HL-60/S4 (cell line): ENCODE measurements around the gene EML4.
"Not testable (repeated sequence)": the region's sequence is repeated elsewhere in the genome, so short reads cannot be mapped to it uniquely, and the experiment has no call there.

Experiments used
- in situ Hi-C: fragments of 300-500 bp; cut with MboI; formaldehyde crosslinking; loops from 2 replicates; pipeline ENCODE4 v1.14.3; 2022; ENCODE audit warnings: low sequenced_read_pairs

Gene EML4, protein sequence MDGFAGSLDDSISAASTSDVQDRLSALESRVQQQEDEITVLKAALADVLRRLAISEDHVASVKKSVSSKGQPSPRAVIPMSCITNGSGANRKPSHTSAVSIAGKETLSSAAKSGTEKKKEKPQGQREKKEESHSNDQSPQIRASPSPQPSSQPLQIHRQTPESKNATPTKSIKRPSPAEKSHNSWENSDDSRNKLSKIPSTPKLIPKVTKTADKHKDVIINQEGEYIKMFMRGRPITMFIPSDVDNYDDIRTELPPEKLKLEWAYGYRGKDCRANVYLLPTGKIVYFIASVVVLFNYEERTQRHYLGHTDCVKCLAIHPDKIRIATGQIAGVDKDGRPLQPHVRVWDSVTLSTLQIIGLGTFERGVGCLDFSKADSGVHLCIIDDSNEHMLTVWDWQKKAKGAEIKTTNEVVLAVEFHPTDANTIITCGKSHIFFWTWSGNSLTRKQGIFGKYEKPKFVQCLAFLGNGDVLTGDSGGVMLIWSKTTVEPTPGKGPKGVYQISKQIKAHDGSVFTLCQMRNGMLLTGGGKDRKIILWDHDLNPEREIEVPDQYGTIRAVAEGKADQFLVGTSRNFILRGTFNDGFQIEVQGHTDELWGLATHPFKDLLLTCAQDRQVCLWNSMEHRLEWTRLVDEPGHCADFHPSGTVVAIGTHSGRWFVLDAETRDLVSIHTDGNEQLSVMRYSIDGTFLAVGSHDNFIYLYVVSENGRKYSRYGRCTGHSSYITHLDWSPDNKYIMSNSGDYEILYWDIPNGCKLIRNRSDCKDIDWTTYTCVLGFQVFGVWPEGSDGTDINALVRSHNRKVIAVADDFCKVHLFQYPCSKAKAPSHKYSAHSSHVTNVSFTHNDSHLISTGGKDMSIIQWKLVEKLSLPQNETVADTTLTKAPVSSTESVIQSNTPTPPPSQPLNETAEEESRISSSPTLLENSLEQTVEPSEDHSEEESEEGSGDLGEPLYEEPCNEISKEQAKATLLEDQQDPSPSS

DNA sequence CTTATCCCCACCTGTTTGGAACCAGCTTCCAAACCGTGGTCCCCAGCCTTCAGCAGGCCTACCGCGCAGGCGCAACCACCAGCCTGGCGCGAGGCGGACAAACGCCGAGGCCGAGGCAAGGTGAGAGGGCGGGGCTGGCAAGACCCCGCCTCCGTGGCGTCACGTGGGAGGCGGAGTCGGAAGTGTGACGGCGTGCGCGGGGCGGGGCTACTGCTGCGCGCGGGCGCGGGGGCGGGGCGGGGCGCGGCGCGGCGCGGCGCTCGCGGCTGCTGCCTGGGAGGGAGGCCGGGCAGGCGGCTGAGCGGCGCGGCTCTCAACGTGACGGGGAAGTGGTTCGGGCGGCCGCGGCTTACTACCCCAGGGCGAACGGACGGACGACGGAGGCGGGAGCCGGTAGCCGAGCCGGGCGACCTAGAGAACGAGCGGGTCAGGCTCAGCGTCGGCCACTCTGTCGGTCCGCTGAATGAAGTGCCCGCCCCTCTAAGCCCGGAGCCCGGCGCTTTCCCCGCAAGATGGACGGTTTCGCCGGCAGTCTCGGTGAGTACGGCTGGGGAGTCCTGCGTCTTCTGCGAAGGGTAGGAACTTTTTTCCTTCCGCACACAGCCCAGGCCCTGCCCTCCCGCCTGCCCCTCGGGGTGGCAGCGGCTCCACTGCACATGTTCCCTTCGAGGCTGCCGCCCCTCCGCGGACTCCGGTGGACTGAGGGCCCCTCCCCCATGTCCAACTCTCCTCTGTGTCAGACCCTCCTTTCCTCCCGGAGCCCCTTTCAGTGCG is at the start of gene EML4:
TSS of gene EML4 (plus strand) at position 254 of the 774 bp plus-strand sequence. CDS start at position 513, 259 bp downstream.
- in situ Hi-C loops: no loop called here

DNA sequence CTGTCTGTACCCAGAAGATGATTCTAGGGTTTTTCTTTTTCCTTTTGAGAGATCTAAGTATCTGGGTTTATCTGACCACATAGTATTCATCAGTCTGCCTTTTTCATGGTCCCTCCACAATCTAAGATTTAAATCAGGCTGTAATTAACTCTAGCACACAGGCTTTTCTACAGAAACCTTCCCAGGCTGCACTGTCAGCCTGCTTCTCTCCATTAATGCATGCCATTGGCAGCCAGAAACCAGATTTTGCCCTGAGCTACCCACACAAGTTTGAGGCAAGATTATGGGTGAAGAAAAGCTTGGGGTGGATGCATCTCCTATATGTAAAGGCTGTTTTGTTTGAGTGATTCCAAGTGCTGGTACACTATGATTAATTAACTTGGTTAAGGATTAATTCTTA is 45.7 kb upstream of the EML4 start:
- in situ Hi-C loops: no loop called here

DNA sequence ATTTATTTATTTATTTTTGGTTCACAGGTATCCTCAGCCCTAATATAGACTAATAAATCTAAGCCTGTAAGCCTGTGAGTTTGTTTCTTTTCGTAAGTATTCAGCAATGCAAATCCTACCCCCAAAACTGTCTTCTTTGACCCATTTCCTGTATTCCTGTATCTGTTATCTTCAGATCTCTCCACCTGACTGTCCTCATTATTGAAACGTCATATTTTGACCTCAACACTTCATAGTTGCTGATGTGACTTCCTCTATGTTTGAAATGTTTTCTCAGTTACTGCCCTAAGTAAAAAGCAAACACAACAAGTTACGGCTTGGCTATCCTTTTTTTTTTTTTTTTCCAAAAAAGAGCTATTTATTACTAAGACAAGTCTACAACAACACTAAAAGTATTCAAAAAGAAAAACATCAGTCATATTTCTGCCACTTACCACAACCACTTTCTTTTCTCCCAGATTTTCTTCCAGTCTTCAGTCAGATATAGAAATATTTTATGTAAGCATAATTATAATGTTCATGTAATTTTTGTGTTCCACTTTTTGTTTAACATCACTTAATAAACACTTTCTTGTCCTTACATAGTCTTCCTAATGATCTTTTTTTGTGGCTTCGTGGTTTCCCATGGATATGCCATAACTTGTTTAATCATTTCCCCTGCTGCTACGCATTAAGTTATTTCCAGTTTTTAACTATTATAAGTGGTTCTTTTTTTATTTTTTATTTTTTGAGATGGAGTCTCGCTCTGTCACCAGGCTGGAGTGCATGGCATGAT is 45.0 kb upstream of the EML4 start:
- in situ Hi-C loops: no loop called here

DNA sequence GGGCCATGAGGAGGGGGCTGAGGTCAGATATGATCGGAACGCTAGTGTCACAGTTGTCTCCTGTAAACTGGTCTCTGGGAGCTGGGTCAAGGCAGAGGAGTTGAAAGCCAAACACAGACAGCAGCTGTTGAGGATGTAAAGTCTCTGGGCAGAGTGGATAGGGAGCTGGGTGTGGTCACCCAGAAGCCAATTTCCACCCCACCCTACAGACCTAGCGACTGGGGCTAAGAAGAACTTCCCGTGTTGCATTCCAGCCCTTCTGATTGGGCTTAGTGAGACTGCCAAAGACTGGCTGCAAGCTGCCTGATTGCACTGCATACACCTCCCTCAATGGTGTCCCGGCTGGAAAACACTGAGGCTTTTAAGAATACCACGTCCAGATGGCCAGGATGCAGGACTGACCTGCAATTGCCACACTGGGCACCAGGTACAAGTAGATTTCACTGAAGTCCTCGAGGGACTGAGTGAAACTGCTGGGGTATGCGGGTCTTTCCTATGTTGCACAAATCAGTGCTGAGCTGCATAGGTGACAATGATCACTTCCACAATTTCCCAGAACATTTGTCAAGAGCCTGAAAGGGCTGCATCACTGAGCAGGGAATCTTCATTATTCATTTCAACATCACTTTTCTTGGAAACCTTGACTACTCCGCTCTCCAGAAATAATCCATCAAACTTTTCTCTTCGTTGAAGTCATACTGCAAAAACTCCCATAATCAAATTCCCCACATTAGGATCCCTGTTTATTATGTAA is 43.1 kb upstream of the EML4 start:
- in situ Hi-C loops: no loop called here

DNA sequence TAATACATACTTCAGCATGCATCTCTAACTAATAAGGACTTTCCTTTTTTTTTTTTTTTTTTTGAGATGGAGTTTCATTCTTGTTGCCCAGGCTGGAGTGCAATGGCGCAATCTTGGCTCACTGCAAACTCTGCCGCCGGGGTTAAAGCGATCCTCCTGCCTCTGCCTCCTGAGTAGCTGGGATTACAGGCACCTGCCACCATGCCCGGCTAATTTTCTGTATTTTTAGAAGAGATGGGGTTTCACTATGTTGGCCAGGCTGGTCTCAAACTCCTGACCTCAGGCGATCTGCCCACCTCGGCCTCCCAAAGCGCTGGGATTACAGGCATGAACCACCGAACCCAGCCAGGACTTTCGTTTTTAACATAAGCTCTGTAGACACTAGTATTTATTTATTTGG is 42.3 kb upstream of the EML4 start:
- in situ Hi-C loops: not testable (repeated sequence)

DNA sequence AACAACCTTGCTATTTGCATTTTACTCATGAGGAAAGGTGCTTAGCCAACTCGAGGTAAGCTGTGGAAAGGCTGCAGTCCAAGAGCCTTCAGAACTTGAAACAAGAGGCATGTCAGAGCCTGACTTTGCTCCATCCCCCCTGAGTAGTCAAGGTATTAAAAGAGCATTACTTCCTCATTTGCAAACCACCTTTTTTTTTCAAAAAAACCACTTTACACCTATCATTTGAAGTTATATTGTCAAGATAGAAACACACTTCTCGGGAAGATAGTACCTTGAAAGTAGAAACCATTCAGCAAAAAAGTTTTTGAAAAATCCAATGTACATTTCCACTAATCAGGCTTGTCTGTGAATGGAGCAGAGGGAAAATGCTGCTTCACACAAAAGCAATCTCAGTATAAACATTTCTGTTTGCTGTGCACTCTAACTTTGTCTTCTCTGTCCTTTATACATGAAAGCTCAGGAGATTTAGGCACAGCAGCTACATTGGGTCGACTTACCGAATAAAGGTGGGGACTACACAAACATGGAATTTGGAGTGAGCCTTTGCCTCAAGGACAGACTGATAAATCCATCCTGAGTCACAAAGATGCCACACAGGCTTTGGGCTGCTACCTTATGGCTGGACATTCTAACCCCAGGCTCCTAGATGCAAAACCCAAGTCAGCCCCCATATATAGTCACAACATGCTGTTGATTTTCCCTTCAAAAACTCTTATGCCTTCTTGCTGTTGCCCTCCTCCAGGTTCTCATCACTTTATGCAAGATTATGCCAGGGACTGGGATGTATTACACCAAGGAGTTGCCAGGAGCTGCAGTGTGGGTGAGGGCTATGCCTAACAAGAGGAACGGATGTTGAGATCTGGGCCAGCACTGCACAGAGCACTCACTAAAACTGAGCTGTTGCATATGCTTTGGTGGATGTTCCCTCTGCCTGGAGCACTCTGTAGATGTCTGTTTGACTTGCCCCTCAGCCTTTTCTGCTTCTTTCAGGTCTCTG is 41.4 kb upstream of the EML4 start:
- in situ Hi-C loops: no loop called here

DNA sequence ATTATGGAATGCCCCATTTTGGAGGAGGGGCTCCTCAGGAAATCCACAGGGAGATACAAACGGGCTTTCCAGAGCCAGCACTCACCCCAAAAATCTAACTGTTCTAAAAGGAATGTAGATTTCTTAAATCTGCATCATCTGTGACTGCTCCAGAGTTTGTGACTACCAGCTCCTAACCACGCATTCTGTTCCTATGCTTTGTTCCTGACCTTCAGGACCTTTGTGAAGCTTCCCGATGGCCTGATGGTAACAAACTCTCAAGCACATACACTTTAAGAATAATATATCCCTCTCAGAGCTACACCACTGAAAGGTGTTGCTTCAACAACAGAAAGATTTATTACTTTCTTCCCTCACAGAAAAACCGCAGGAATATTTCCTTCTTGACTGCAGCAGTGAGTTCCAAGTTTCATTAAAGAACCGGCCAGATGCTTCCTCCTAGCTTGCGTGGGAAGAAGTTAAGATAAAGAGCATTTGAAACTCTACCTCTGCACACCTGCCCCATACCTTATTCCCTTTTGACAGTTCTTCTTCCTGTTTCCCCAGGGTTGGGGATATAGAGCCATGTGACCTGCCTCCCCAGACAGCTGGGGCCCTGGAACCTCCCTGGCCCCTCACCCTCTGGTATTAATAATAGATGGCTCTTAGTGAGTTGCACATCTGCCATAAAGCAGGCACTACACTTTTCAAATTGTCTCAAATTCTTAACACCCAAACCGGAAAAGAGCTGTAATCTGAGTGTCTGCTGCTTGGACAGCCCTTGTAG is 40.2 kb upstream of the EML4 start:
- in situ Hi-C loops: no loop called here

DNA sequence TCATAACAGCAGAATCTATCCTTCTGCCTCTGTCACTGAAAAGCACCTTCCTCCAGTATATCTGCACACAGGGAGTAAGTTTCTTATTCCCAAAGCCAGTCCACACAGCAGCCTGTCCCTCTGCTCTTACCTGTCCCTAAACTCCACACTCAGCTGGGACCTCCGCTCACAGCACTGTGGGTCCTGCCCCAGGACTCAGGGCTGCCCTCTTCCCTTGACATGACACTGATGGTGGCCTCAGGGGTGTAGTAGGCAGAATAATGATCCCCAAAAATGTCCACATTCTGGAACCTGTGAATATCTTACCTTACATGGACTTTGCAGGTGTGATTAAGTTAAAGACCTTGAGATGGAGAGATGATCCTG is 39.7 kb upstream of the EML4 start:
- in situ Hi-C loops: no loop called here

DNA sequence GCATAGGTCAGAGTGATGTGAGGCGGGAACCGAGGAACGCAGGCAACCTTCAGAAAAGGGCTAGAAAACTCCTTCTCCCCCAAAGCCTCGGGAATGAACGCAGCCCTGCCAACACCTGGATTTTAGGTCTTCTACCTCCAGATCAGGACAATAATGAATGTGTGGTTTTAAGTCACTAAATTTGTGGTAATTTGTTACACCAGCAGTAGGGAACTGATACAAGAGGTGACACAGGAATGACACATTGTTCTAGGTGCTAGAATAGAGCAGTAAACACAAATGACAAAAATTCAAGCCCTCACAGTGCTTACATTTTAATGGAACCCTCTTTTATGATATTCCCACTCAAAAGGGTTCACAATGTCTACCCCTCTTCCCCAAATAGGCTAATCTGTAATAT is 39.2 kb upstream of the EML4 start:
- in situ Hi-C loops: no loop called here

DNA sequence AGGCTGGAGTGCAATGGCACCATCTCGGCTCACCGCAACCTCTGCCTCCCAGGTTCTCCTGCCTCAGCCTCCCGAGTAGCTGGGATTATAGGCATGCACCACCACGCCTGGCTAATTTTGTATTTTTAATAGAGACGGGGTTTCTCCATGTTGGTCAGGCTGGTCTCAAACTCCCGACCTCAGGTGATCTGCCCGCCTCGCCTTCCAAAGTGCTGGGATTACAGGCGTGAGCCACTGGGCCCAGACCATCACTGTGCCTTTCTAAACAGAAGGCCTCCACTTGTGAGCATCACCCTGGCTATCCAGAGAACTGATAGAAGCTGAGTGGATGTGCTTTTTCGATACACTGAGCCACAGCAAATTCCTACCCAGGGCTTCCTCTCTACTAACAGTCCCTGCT is 38.3 kb upstream of the EML4 start:
- in situ Hi-C loops: not testable (repeated sequence)

DNA sequence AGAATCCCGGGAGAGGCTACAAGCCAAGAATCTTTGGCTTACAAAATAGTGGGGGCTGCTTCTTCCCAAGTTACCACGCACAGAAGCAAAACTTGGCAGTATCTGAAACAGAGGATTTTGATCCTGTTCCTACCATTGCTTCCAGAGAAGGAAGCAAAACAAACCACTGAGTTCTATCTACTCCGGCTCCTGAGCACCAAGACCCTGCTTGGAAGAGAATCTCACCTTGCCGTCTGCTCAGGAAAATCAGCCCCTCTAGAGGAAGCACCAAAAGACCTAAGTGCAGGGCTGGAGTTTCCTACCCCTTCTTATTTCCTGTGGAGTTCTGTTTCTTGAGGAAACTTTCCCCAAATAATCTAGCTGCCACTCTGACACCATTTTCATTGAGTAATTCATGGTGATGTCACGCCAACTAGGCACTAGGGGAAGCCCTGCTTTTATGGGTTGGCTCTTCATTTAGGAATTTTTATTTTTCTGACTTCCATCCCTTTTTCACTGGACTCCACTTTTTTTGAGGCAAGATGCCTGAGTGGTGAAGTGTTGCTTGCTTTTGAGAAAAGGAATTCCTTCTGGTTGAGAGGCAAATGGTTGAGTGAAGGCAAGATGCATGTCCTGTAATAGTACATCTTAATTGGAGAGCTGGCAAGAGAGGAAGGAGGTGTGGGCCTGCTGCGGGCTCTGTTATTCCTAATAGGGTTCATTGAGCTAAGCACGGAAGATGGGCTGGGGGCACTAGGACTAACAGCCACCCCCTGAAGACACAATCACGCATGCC is 36.8 kb upstream of the EML4 start:
- in situ Hi-C loops: no loop called here

DNA sequence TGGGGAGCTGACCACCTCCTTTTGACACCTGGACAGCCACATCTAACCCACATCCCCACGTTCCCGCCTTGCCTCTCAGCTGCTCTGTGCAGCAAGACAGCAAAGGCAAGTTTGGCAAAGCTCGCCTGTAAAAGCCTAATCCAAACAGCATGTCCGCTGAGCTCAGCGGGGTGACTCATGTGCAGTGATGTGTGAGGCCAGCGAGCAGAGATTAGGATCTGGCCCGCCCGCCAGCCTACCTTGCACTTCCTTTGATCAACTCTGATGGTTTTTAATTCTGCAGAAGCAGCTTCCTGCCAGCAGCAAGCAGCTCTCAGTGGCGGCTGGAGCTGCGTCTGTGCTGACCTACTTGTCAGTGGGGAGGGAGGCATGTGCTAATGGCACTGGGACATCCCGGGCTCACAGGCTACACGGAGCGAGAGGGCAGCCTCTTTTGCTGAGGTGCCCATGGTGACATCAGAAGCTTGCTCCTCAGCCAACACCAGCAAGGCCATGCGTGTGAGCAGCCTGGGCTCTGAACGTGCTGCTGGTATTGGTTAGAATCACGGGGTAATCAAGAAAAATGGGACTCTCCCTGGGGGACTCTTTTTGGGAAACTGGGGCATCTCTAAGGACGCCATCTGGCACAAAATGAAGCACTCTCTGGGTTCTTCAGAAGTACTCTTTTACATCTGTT is 36.0 kb upstream of the EML4 start:
- in situ Hi-C loops: no loop called here

DNA sequence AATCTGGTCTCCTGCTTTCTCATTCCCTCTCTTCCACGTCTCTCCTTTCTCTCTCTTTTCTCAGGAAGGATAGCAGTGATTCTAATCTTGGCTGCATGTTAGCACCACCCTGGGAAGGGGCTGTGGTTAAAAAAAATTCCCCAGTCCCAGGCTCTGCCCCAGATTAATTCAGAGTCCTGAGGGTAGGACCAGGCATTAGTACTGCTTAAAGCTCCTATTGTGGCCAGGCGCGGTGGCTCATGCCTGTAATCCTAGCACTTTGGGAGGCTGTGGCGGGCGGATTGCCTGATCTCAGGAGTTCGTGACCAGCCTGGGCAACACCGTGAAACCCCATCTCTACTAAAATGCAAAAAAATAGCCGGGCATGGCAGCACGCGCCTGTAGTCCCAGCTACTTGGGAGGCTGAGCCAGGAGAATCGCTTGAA is 35.4 kb upstream of the EML4 start:
- in situ Hi-C loops: no loop called here

DNA sequence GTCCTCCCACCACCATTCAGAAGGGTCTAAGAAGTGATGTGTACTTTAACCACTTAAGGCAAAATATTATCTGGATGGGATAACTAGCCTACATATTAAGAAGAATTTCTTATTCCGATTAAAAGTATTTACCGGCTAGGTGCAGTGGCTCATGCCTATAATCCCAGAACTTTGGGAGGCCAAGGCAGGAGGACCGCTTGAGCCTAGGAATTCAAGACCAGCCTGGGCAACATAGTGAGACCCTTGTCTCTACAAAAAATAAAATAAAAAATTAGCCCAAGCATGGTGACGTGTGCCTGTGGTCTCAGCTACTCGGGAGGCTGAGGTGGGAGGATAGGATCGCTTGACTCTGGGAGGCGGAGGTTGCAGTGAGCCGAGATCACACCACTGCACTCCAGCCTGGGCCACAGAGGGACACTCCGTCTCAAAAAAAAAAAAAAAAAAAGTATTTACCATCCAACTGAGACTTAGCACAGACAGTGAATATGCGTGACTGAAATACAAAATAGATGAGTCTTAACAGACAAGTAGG is 34.7 kb upstream of the EML4 start:
- in situ Hi-C loops: not testable (repeated sequence)

DNA sequence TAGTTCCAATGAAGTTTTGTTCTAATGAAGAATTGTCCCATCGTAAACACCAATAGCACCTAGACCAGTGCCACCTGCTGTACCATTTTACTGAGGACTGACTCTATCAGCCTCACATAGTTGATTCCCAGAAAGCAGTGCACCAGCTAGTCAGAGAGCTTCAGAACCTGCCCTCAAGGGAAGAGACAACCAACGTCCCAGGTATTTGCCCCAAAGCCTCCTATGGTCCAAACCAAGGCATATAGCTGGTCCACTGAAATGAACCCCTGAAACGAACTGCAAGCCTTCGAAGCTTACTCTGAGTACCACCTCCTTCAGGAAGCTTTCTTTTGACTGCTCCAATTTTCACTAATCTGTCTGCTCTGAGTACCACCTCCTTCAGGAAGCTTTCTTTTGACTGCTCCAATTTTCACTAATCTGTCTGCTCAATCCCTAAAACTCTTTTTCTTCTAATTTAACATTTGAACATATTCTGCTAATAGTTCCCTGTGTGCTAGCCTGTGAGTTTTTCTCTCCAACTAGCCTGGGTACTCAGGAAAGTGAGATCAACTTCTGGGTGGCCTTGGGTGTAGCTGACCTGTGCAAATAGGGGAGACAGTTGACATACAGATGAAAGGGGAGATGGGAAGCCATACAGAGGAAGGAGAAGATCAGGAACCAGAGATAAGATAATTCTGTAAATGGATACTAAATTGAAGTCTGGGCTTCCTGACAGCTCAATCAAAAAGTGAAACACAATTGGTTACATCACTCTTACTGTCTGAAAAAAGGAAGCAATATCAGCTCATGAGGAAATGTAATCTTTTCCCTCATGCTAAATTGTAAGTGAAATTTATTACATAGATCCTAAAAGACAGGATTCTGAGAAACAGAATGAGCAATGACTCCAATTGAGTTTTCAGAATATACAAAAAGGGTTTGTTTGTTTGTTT is 33.5 kb upstream of the EML4 start:
- in situ Hi-C loops: no loop called here
